Left forelimb (tissue), 1 donor: ENCODE data around the gene MTFR1L.

Experiments used
- DNase-seq: peaks from one replicate; pipeline ENCODE4 v3.0.0-alpha.2; 2018; ENCODE audit warnings: low spot score

The MTFR1L gene

GRCh38 chr1:25790472-25790871 lies 29.3 kb upstream of the MTFR1L start:
- no peak for DNase-seq

- no peak for DNase-seq
Measured at GRCh38 chr1:25792115-25792514, 27.6 kb upstream of the MTFR1L start.

- DNase-seq, result no peak
Measured at GRCh38 chr1:25793585-25794170, 26.1 kb upstream of the MTFR1L start.

GRCh38 chr1:25794325-25794724 lies 25.4 kb upstream of the MTFR1L start:
- no peak for DNase-seq

- no peak for DNase-seq
Measured at GRCh38 chr1:25795211-25795610, 24.5 kb upstream of the MTFR1L start.

- DNase-seq, result no peak
Measured at GRCh38 chr1:25795946-25796810, 23.6 kb upstream of the MTFR1L start.

- DNase-seq, result no peak
Measured at GRCh38 chr1:25796811-25797458, 22.8 kb upstream of the MTFR1L start.

GRCh38 chr1:25797939-25798338 lies 21.8 kb upstream of the MTFR1L start:
- DNase-seq, result no peak

- no peak for DNase-seq
Measured at GRCh38 chr1:25798666-25799351, 20.9 kb upstream of the MTFR1L start.

GRCh38 chr1:25799352-25799934 lies 20.3 kb upstream of the MTFR1L start:
- no peak for DNase-seq

GRCh38 chr1:25799935-25800702 lies 19.6 kb upstream of the MTFR1L start, which contains the start of gene SELENON:
SELENON (plus strand) TSS chr1:25800193; CDS start chr1:25800231, 38 bp downstream.
- peak; percentile 86 for DNase-seq

- DNase-seq, result no peak
Measured at GRCh38 chr1:25800703-25801377, 18.9 kb upstream of the MTFR1L start.

GRCh38 chr1:25802915-25803314 lies 16.8 kb upstream of the MTFR1L start:
- DNase-seq, result no peak

GRCh38 chr1:25803368-25803767 lies 16.4 kb upstream of the MTFR1L start:
- no peak for DNase-seq

- no peak for DNase-seq
Measured at GRCh38 chr1:25804244-25804963, 15.3 kb upstream of the MTFR1L start.

GRCh38 chr1:25804964-25805862 lies 14.5 kb upstream of the MTFR1L start:
- DNase-seq, result no peak

GRCh38 chr1:25805863-25806225 lies 13.9 kb upstream of the MTFR1L start:
- DNase-seq, result no peak

- DNase-seq, result no peak
Measured at GRCh38 chr1:25806418-25806817, 13.3 kb upstream of the MTFR1L start.
